ENCODE results near the gene SGCA.

Gene SGCA

GRCh38 chr17:50221864-50222545, 56.2 kb downstream of the SGCA start:
- Histone ChIP-seq H3K4me3 (ENCODE audit: low read depth, low read length, poor library complexity, severe bottlenecking) (no peak overlapping the region), H3K27me3 (ENCODE audit: insufficient read depth, low read length) (peaks cover 9% of the 10 kb centered on the region; the same call in 1 of the 2 replicates), H3K27ac (ENCODE audit: low read depth, low read length, poor library complexity, severe bottlenecking) (no peak overlapping the region), H3K9me2 (ENCODE audit: low read depth, low read length) (no peaks in the 10 kb centered on the region), H3K4me2 (ENCODE audit: low read length) (no peak overlapping the region), H3K9me3 (ENCODE audit: low read length) (peaks cover 4% of the 10 kb centered on the region), H3K36me3 (ENCODE audit: insufficient read depth, low read length) (no peaks in the 10 kb centered on the region; the same call in 1 of the 2 replicates), H3F3A (ENCODE audit: insufficient read depth, low read length) (no peaks in the 10 kb centered on the region), H3K4me1 (ENCODE audit: insufficient read depth, low read length, severe bottlenecking) (no peaks in the 10 kb centered on the region), H4K20me1 (ENCODE audit: insufficient read depth, low read length) (no peaks in the 10 kb centered on the region), H3K79me2 (ENCODE audit: insufficient read depth, low read length) (no peaks in the 10 kb centered on the region), H3K9ac (ENCODE audit: low read length) (no peak overlapping the region), H2AFZ (ENCODE audit: low read length) (no peak overlapping the region)
- TF ChIP-seq CTCF (IDR thresholded peaks at IDR 0.05; ENCODE audit: low read length) (no peak), EZH2 (IDR thresholded peaks at IDR 0.05; ENCODE audit: borderline replicate concordance, low read length) (no peak)

GRCh38 chr17:50222922-50223321, 57.1 kb downstream of the SGCA start:
- H3K4me3 ChIP-seq (ENCODE audit: low read depth, low read length, poor library complexity, severe bottlenecking): no peak overlapping the region
- no peak overlapping the region for H3K4me2 ChIP-seq (ENCODE audit: low read length)
- no peaks in the 10 kb centered on the region for H3K9me2 ChIP-seq (ENCODE audit: low read depth, low read length)
- no peaks in the 10 kb centered on the region for H3F3A ChIP-seq (ENCODE audit: insufficient read depth, low read length)
- H3K36me3 ChIP-seq (ENCODE audit: insufficient read depth, low read length): no peaks in the 10 kb centered on the region; the same call in 1 of the 2 replicates
- H4K20me1 ChIP-seq (ENCODE audit: insufficient read depth, low read length): no peaks in the 10 kb centered on the region
- H3K4me1 ChIP-seq (ENCODE audit: insufficient read depth, low read length, severe bottlenecking): no peaks in the 10 kb centered on the region
- no peak for TF ChIP-seq EZH2 (IDR thresholded peaks at IDR 0.05; ENCODE audit: borderline replicate concordance, low read length)
- TF ChIP-seq CTCF (IDR thresholded peaks at IDR 0.05; ENCODE audit: low read length): no peak
- peaks cover 4% of the 10 kb centered on the region for H3K9me3 ChIP-seq (ENCODE audit: low read length)
- no peak overlapping the region for H2AFZ ChIP-seq (ENCODE audit: low read length)
- H3K9ac ChIP-seq (ENCODE audit: low read length): no peak overlapping the region
- H3K79me2 ChIP-seq (ENCODE audit: insufficient read depth, low read length): no peaks in the 10 kb centered on the region
- no peak overlapping the region for H3K27ac ChIP-seq (ENCODE audit: low read depth, low read length, poor library complexity, severe bottlenecking)
- H3K27me3 ChIP-seq (ENCODE audit: insufficient read depth, low read length): peaks cover 9% of the 10 kb centered on the region; the same call in 1 of the 2 replicates
